HepG2 (cell line): ENCODE measurements around the gene TUBB4B. TPM values are rescaled to one million over a fixed set of nuclear protein-coding genes. Genes with fewer than 3 reads are reported as not detected.

ENCODE experiments used
- AHR ChIP-seq: IDR thresholded peaks from 2 replicates; pipeline ENCODE4 v1.6.1; 2018; ENCODE audit warnings: missing genetic modification reagents, missing compliant biosample characterization
- FOSL1 ChIP-seq: sonication (generic); formaldehyde crosslinking; IDR thresholded peaks from 2 replicates; pipeline ENCODE4 v1.9.0; 2021; ENCODE audit warnings: missing genetic modification reagents, borderline replicate concordance
- FOSL2 ChIP-seq: sonication (generic); formaldehyde crosslinking; IDR thresholded peaks from 2 replicates; pipeline ENCODE4 v1.4.0; 2020; ENCODE audit warnings: missing genetic modification reagents
- FOXK1 ChIP-seq: sonication (generic); formaldehyde crosslinking; IDR thresholded peaks from 2 replicates; pipeline ENCODE4 v1.4.0; 2020; ENCODE audit warnings: low read depth, missing genetic modification reagents, borderline replicate concordance
- HDAC6 ChIP-seq: fragments of 200-600 bp; sonication (generic); IDR thresholded peaks from 2 replicates; pipeline ENCODE4 v1.7.0; 2017; ENCODE audit warnings: mild to moderate bottlenecking, antibody characterized with exemption, low read length, low read depth
- JARID2 ChIP-seq: sonication (generic); formaldehyde crosslinking; IDR thresholded peaks from 2 replicates; pipeline ENCODE4 v1.8.1; 2023; ENCODE audit warnings: missing genetic modification reagents, inconsistent platforms; ENCODE audit not compliant: insufficient replicate concordance
- MIER2 ChIP-seq: IDR thresholded peaks from 2 replicates; pipeline ENCODE4 v1.6.1; 2016; ENCODE audit warnings: missing biosample characterization, missing genetic modification reagents
- MXD4 ChIP-seq: IDR thresholded peaks from 2 replicates; pipeline ENCODE4 v1.6.1; 2016; ENCODE audit warnings: mild to moderate bottlenecking, missing biosample characterization, missing genetic modification reagents
- MXI1 ChIP-seq: IDR thresholded peaks from 3 replicates; pipeline ENCODE4 v1.6.1; 2012; ENCODE audit warnings: low read depth, low read length, inconsistent platforms, borderline replicate concordance
- NFYC ChIP-seq: IDR thresholded peaks from 2 replicates; pipeline ENCODE4 v1.6.1; 2016; ENCODE audit warnings: missing genetic modification reagents, missing compliant biosample characterization
- NR2C2 ChIP-seq: sonication (generic); formaldehyde crosslinking; IDR thresholded peaks from 2 replicates; pipeline ENCODE4 v1.4.0; 2020; ENCODE audit warnings: missing genetic modification reagents, mild to moderate bottlenecking, moderate library complexity, borderline replicate concordance
- PAF1 ChIP-seq: IDR thresholded peaks from 2 replicates; pipeline ENCODE4 v1.6.1; 2016; ENCODE audit warnings: missing genetic modification reagents, missing compliant biosample characterization
- YEATS2 ChIP-seq: sonication (generic); formaldehyde crosslinking; IDR thresholded peaks from 2 replicates; pipeline ENCODE4 v1.4.0; 2020; ENCODE audit warnings: missing genetic modification reagents, borderline replicate concordance
- ZBTB20 ChIP-seq: sonication (generic); formaldehyde crosslinking; IDR thresholded peaks from 2 replicates; pipeline ENCODE4 v1.8.1; 2023; ENCODE audit warnings: missing genetic modification reagents, low read depth, mild to moderate bottlenecking, borderline replicate concordance
- ZBTB38 ChIP-seq: sonication (generic); formaldehyde crosslinking; IDR thresholded peaks from 2 replicates; pipeline ENCODE4 v1.5.1; 2020; ENCODE audit warnings: mild to moderate bottlenecking, missing genetic modification reagents
- ZFP82 ChIP-seq: sonication (generic); formaldehyde crosslinking; IDR thresholded peaks from 2 replicates; pipeline ENCODE4 v1.5.1; 2020; ENCODE audit warnings: mild to moderate bottlenecking, missing genetic modification reagents, borderline replicate concordance
- polyA plus RNA-seq, 8 experiments: library from polyadenylated mRNA; depleted of rRNA in 3 of 8; stranded (reverse) in 7 of 8; unstranded in 1 of 8; fragments of >200 nt; fragmentation: Illumina TruSeq in 4 of 8; extraction: Trizol in 4 of 8; gene quantifications; 2 replicates each; pipeline versions ENCODE4 v1.2.1 to v1.2.3, GENCODE V29; 2011 to 2016; ENCODE audit warnings: low read depth in 4 of 8, missing spikeins in 1 of 8, mixed read lengths in 1 of 8; ENCODE audit not compliant: insufficient read depth in 1 of 8
- total RNA-seq, 5 experiments: library from RNA; depleted of rRNA; stranded (reverse); fragments of >200 nt; fragmentation: Illumina TruSeq; extraction: Trizol; gene quantifications; 2 replicates each; pipeline ENCODE4 v1.2.3, GENCODE V29; 2016; ENCODE audit warnings: low read depth in 1 of 5
- TF ChIP-seq, protein P1 (sequence below): sonication (generic); formaldehyde crosslinking; IDR thresholded peaks from 2 replicates; pipeline ENCODE4 v1.5.1; 2020; ENCODE audit warnings: missing genetic modification reagents, mild to moderate bottlenecking, borderline replicate concordance
- TF ChIP-seq, protein P2 (sequence below): sonication (generic); formaldehyde crosslinking; IDR thresholded peaks from 2 replicates; pipeline ENCODE4 v1.4.0; 2020; ENCODE audit warnings: mild to moderate bottlenecking, missing genetic modification reagents
- TF ChIP-seq, protein P3 (sequence below): sonication (generic); formaldehyde crosslinking; IDR thresholded peaks from 2 replicates; pipeline ENCODE4 v1.4.0; 2020; ENCODE audit warnings: mild to moderate bottlenecking, missing genetic modification reagents

Gene TUBB4B
- total and polyA plus RNA-seq, 2 of the 13 experiments (the other 11 are each of a cell fraction or from before 2014, with no cell fraction given): 182 to 412 TPM

DNA sequence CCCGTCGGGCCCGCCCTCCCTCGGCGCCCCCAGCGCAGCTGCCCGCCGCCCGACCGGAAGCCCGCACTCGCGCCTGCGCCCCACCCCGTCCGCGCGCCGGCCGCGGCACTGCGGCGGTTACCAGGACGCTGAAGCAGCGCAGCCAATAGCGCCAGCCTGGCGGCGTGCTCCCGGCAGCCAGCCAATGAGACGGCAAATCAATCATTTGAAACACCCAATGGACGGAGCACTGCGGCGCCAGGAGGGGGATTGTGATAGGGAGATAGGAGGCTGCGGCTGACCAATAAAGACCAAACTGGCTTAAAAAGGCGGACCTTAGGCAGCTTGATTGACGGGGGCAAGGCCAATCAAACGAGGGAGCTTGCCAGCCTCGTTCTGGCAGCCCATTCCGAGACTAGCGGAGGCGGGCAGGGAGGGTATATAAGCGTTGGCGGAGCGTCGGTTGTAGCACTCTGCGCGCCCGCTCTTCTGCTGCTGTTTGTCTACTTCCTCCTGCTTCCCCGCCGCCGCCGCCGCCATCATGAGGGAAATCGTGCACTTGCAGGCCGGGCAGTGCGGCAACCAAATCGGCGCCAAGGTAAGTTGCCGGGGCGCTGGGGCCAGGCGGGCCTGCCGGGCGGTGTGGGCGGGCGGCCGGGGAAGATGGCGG, at the start of gene TUBB4B (continued):
- TF ChIP-seq ZBTB20 (peak; percentile 63; the same call in 1 of the 2 replicates), FOXK1 (peak; percentile 76; the same call in 1 of the 2 replicates), FOSL1 (CRISPR knock-in tag) (no peak), JARID2 (CRISPR knock-in tag) (peak; percentile 31), NFYC (CRISPR knock-in tag) (peak; percentile 97), MXD4 (CRISPR knock-in tag) (peak; percentile 37; the same call in 1 of the 2 replicates), HDAC6 (no peak), MIER2 (CRISPR knock-in tag) (peak; percentile 52; the same call in 1 of the 2 replicates), NR2C2 (CRISPR knock-in tag) (peak; percentile 63; the same call in 1 of the 2 replicates), ZFP82 (CRISPR knock-in tag) (no peak), ZBTB38 (CRISPR knock-in tag) (no peak; the same call in 1 of the 2 replicates), FOSL2 (CRISPR knock-in tag) (peak; percentile 58), MXI1 (peak; percentile 77), YEATS2 (CRISPR knock-in tag) (0 out of 2 replicates have a peak, but pooled peaks have one; percentile 48), AHR (CRISPR knock-in tag) (peak; percentile 95; the same call in 1 of the 2 replicates), PAF1 (no peak)
- TF ChIP-seq, protein P1, sequence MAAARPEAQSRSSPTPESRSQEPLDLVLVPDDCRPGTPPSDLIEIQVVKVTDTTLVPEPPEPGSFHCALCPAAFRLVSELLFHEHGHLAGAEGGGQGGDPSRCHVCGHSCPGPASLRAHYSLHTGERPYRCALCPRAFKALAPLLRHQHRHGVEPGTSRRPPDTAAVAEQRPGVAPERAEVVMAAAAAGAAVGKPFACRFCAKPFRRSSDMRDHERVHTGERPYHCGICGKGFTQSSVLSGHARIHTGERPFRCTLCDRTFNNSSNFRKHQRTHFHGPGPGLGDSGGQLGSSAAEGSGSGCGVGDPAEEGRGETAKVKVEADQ (CRISPR knock-in tag): no peak; the same call in 1 of the 2 replicates
- TF ChIP-seq, protein P2, sequence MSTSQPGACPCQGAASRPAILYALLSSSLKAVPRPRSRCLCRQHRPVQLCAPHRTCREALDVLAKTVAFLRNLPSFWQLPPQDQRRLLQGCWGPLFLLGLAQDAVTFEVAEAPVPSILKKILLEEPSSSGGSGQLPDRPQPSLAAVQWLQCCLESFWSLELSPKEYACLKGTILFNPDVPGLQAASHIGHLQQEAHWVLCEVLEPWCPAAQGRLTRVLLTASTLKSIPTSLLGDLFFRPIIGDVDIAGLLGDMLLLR (CRISPR knock-in tag): no peak
- TF ChIP-seq, protein P3, sequence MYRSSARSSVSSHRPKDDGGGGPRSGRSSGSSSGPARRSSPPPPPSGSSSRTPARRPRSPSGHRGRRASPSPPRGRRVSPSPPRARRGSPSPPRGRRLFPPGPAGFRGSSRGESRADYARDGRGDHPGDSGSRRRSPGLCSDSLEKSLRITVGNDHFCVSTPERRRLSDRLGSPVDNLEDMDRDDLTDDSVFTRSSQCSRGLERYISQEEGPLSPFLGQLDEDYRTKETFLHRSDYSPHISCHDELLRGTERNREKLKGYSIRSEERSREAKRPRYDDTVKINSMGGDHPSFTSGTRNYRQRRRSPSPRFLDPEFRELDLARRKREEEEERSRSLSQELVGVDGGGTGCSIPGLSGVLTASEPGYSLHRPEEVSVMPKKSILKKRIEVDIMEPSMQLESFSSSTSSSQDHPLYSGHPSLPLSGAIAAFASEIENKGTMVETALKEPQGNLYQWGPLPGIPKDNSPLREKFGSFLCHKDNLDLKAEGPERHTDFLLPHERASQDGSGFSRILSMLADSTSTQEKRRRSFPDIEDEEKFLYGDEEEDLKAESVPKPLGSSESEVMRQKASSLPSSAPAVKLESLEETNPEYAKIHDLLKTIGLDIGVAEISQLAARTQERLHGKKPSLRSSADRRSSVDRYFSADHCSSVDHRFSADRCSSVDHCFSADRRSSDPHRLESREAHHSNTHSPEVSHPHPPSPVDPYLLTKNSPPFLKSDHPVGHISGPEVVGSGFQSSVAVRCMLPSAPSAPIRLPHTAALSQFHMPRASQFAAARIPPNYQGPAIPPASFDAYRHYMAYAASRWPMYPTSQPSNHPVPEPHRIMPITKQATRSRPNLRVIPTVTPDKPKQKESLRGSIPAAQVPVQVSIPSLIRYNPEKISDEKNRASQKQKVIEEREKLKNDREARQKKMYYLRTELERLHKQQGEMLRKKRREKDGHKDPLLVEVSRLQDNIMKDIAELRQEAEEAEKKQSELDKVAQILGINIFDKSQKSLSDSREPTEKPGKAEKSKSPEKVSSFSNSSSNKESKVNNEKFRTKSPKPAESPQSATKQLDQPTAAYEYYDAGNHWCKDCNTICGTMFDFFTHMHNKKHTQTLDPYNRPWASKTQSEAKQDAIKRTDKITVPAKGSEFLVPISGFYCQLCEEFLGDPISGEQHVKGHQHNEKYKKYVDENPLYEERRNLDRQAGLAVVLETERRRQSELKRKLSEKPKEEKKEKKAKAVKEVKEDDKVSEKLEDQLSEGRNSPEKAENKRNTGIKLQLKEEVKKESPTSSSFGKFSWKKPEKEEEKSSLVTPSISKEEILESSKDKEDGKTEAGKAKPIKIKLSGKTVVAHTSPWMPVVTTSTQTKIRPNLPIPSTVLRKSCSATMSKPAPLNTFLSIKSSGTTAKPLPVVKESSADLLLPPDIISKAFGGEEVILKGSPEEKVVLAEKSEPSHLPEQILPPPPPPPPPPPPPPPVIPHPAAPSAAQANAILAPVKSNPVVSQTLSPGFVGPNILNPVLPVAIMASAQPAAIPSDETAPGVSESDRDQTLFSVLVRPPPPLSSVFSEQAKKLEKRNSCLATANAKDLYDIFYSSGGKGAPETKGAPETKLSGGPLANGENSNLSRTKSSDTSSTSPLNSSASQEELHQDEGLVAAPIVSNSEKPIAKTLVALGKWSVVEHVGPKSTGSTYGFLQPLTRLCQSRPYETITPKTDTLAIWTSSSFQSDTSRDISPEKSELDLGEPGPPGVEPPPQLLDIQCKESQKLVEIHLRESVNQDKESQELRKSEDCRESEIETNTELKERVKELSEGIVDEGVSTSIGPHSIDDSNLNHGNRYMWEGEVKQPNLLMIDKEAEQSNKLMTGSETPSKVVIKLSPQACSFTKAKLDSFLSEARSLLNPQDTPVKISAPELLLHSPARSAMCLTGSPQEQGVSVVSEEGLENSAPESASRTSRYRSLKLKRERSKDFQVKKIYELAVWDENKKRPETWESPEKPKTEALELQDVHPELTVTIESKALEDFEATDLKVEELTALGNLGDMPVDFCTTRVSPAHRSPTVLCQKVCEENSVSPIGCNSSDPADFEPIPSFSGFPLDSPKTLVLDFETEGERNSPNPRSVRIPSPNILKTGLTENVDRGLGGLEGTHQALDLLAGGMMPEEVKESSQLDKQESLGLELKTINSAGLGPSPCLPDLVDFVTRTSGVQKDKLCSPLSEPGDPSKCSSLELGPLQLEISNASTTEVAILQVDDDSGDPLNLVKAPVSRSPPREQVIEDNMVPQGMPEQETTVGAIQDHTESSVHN: no peak
